Activated B cell treated with CpG ODN at 0.5 μM for 24 hours (primary cell): ENCODE results near the gene WNK2. TPM values are rescaled to one million over a fixed set of nuclear protein-coding genes. Genes with fewer than 3 reads are reported as not detected.

Source experiments
- ATAC-seq: fragments of 200-7000 bp; cut with Tn5 transposase; one replicate; pipeline ENCODE4 v1.10.0; 2021; ENCODE audit warnings: low read depth, mild to moderate bottlenecking, moderate library complexity
- CTCF ChIA-PET: fragments of 350-600 bp; sonication (Branson Sonifier 250); formaldehyde crosslinking; loops from one replicate; lab custom pipeline; 2021; ENCODE audit warnings: antibody characterized with exemption; lab: Charles Lee
- POLR2A ChIA-PET: fragments of 350-600 bp; sonication (Branson Sonifier 250); formaldehyde crosslinking; loops from one replicate; lab custom pipeline; 2021; ENCODE audit warnings: antibody characterized with exemption; lab: Charles Lee
- DNase-seq: peaks from one replicate; pipeline ENCODE4 v3.0.0; 2022
- H3K27ac Mint-ChIP-seq: one replicate; pipeline ENCODE4 v1.8.0; 2020; ENCODE audit warnings: mixed read lengths
- H3K27me3 Mint-ChIP-seq: one replicate; pipeline ENCODE4 v1.8.0; 2021; ENCODE audit warnings: mixed read lengths
- H3K36me3 Mint-ChIP-seq: one replicate; pipeline ENCODE4 v1.8.0; 2021; ENCODE audit warnings: low read depth, mixed read lengths
- H3K4me1 Mint-ChIP-seq: one replicate; pipeline ENCODE4 v1.8.0; 2021; ENCODE audit warnings: mixed read lengths
- H3K4me3 Mint-ChIP-seq: one replicate; pipeline ENCODE4 v1.8.0; 2020; ENCODE audit warnings: mild to moderate bottlenecking, mixed read lengths
- H3K9me3 Mint-ChIP-seq: one replicate; pipeline ENCODE4 v1.8.0; 2020; ENCODE audit warnings: mixed read lengths
- CTCF ChIP-seq: fragments of 200-600 bp; IDR thresholded peaks from one replicate; pipeline ENCODE4 v1.8.0; 2022; ENCODE audit warnings: antibody characterized with exemption, mild to moderate bottlenecking
- intact Hi-C: fragments of 100-400 bp; cut with micrococcal nuclease; formaldehyde crosslinking; loops from one replicate; pipeline ENCODE4 v1.15.1; 2024
- total RNA-seq: library from RNA; stranded (reverse); gene quantifications from 2 replicates; pipeline ENCODE4 v1.2.3, GENCODE V29; 2022

Gene WNK2
- total RNA-seq, 1 donor from 2014 or later, result 0.24 TPM

GRCh38 chr9:93186215-93186945 is 2.4 kb downstream of the WNK2 start:
- Mint-ChIP-seq H3K4me1 (peaks cover 9% of the 10 kb centered on the region), H3K4me3 (no peak overlapping the region), H3K36me3 (no peaks in the 10 kb centered on the region), H3K27ac (no peak overlapping the region), H3K27me3 (peaks cover 31% of the 10 kb centered on the region), H3K9me3 (no peaks in the 10 kb centered on the region)
- ATAC-seq (no peak), DNase-seq (no peak)
- intact Hi-C loops, result no loop called here
- ChIA-PET CTCF (no interaction called here), POLR2A (no interaction called here)
- no peak for TF ChIP-seq CTCF

DNA sequence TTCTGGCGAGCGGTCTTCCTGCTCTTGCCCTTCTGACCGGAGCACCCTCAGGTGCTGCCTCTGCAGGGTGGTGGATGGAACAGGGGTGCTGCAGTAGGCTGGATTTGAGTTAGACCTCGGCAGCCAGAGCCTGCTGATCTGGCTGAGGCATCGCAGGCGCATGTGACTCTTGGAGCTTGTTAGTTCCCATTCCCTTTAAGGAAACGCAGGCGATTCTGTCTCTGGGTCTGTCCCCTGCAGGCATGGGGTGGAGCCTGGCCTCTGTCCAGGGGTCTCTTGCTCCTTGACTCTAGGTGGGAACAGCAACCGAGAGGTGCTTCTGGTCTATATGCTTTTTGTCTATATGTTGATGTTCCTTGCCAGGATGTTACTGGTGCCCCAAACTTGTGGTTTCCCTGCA is 3.1 kb downstream of the WNK2 start:
- ChIA-PET CTCF (no interaction called here), POLR2A (no interaction called here)
- Mint-ChIP-seq H3K36me3 (no peaks in the 10 kb centered on the region), H3K4me1 (peaks cover 9% of the 10 kb centered on the region), H3K27ac (no peak overlapping the region), H3K4me3 (no peak overlapping the region), H3K9me3 (no peaks in the 10 kb centered on the region), H3K27me3 (peaks cover 31% of the 10 kb centered on the region)
- intact Hi-C loops, result no loop called here
- no peak for DNase-seq
- no peak for ATAC-seq
- TF ChIP-seq CTCF, result no peak

DNA sequence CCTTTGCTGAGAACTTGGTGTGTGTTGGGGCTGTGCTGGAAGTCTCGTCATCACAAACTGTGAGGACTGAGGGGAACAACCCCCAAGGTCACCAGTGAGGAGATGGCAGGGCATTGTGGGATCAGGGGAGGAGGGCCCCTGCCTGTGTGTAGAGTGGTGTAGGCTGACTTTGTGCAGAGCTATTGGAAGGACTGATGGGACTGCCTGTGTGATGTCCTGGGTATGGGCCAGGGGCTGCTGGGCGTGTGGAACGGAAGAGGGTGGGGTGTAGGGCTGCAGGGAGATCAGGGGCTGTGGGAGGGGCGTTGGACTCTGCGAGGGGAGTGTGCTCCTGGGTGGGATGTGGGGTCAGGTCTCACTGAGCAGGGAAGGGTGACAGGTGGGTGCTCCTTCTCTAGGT is 3.6 kb downstream of the WNK2 start:
- Mint-ChIP-seq H3K36me3 (no peaks in the 10 kb centered on the region), H3K4me1 (peaks cover 9% of the 10 kb centered on the region), H3K27me3 (peaks cover 30% of the 10 kb centered on the region), H3K27ac (no peak overlapping the region), H3K4me3 (no peak overlapping the region), H3K9me3 (no peaks in the 10 kb centered on the region)
- intact Hi-C loops, result no loop called here
- no peak for TF ChIP-seq CTCF
- ChIA-PET CTCF (no interaction called here), POLR2A (no interaction called here)
- ATAC-seq (no peak), DNase-seq (no peak)

GRCh38 chr9:93188426-93189368 is 4.8 kb downstream of the WNK2 start:
- no peak for DNase-seq
- Mint-ChIP-seq H3K4me1 (peaks cover 2% of the 10 kb centered on the region), H3K9me3 (no peaks in the 10 kb centered on the region), H3K27ac (no peak overlapping the region), H3K36me3 (no peaks in the 10 kb centered on the region), H3K4me3 (no peak overlapping the region), H3K27me3 (peaks cover 20% of the 10 kb centered on the region)
- no peak for ATAC-seq
- TF ChIP-seq CTCF, result no peak
- POLR2A ChIA-PET, result no interaction called here
- intact Hi-C loops, result no loop called here
- CTCF ChIA-PET, result no interaction called here

DNA sequence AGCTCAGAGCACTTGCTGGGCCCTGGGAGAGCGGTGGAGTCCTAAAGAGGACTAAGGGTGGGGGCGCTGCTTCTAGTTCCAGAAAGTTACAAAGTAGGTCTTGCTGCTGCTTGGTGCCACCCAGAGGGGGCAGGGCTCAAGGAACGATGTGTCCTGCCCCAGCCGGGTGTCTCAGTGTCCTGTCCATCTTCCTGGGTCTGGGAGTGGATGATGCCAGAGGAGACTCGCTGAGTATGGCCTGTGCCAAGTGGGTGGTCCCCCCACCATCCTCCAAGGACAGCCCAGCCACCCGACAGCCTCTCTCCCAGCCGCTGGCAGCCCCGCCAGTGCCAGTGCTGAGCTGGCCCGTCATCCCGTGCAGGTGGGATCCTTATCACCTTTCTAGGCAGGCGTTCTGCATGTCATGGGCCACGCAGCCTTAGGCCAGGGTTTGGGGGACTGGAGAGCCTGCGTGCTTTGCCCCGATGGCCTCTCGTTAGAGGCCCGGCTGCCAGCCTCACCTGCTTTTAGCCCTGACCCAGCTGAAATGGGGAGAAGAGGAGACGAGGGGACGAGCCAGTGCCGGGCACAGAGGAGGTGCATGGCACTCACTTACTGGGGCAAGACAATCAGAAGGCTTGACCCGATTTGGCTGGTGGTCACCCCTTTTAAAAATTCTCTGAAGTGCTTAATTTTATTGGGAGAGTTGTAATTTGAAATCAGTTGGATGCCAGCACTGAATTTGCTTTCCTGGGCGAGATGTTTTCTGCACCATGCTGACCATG is 5.6 kb downstream of the WNK2 start:
- DNase-seq (no peak), ATAC-seq (no peak)
- H3K36me3 Mint-ChIP-seq, result no peaks in the 10 kb centered on the region
- intact Hi-C loops, result no loop called here
- ChIA-PET CTCF (no interaction called here), POLR2A (no interaction called here)
- TF ChIP-seq CTCF, result no peak
- peaks cover 20% of the 10 kb centered on the region for H3K27me3 Mint-ChIP-seq
- no peak overlapping the region for H3K4me3 Mint-ChIP-seq
- H3K27ac Mint-ChIP-seq, result no peak overlapping the region
- no peaks in the 10 kb centered on the region for H3K4me1 Mint-ChIP-seq
- no peaks in the 10 kb centered on the region for H3K9me3 Mint-ChIP-seq
